ENCODE measurements around the gene LRRC4B.
A peak's percentile ranks its signal among the peaks of the same experiment; 100 is the strongest.

Gene LRRC4B

GRCh38 chr19:50480281-50481111 lies 87.7 kb downstream of the LRRC4B start:
- H3K36me3 ChIP-seq = no peaks in the 10 kb centered on the region
- TF ChIP-seq CTCF (IDR thresholded peaks at IDR 0.05; ENCODE audit: low read depth, low read length) = no peak
- no peak for DNase-seq
- H3K27me3 ChIP-seq (ENCODE audit: insufficient read depth, low read depth, severe bottlenecking) = no peaks in the 10 kb centered on the region
- no peaks in the 10 kb centered on the region for H3K9me3 ChIP-seq (ENCODE audit: severe bottlenecking)
- no peak overlapping the region for H3K27ac ChIP-seq
- no peak overlapping the region for H3K4me3 ChIP-seq (ENCODE audit: low read depth, low read length)

- Histone ChIP-seq H3K9me3 (ENCODE audit: severe bottlenecking) (no peaks in the 10 kb centered on the region), H3K27ac (no peak overlapping the region), H3K27me3 (ENCODE audit: insufficient read depth, low read depth, severe bottlenecking) (no peaks in the 10 kb centered on the region), H3K36me3 (no peaks in the 10 kb centered on the region), H3K4me3 (ENCODE audit: low read depth, low read length) (no peak overlapping the region)
- TF ChIP-seq CTCF (IDR thresholded peaks at IDR 0.05; ENCODE audit: low read depth, low read length) = no peak
- DNase-seq = no peak
Measured at GRCh38 chr19:50479761-50480251, 88.4 kb downstream of the LRRC4B start.

GRCh38 chr19:50478901-50479715 lies 89.1 kb downstream of the LRRC4B start:
- Histone ChIP-seq H3K9me3 (ENCODE audit: severe bottlenecking) (no peaks in the 10 kb centered on the region), H3K27ac (no peak overlapping the region), H3K27me3 (ENCODE audit: insufficient read depth, low read depth, severe bottlenecking) (no peaks in the 10 kb centered on the region), H3K36me3 (no peaks in the 10 kb centered on the region), H3K4me3 (ENCODE audit: low read depth, low read length) (no peak overlapping the region)
- TF ChIP-seq CTCF (IDR thresholded peaks at IDR 0.05; ENCODE audit: low read depth, low read length) = peak; percentile 99
- peak; percentile 89 for DNase-seq

GRCh38 chr19:50477751-50478515 lies 90.3 kb downstream of the LRRC4B start:
- Histone ChIP-seq H3K36me3 (no peaks in the 10 kb centered on the region), H3K9me3 (ENCODE audit: severe bottlenecking) (no peaks in the 10 kb centered on the region), H3K4me3 (ENCODE audit: low read depth, low read length) (no peak overlapping the region), H3K27ac (no peak overlapping the region), H3K27me3 (ENCODE audit: insufficient read depth, low read depth, severe bottlenecking) (no peaks in the 10 kb centered on the region)
- no peak for TF ChIP-seq CTCF (IDR thresholded peaks at IDR 0.05; ENCODE audit: low read depth, low read length)
- no peak for DNase-seq

- no peak overlapping the region for H3K4me3 ChIP-seq (ENCODE audit: low read depth, low read length)
- no peaks in the 10 kb centered on the region for H3K36me3 ChIP-seq
- no peaks in the 10 kb centered on the region for H3K9me3 ChIP-seq (ENCODE audit: severe bottlenecking)
- H3K27ac ChIP-seq = no peak overlapping the region
- no peak for DNase-seq
- TF ChIP-seq CTCF (IDR thresholded peaks at IDR 0.05; ENCODE audit: low read depth, low read length) = no peak
- no peaks in the 10 kb centered on the region for H3K27me3 ChIP-seq (ENCODE audit: insufficient read depth, low read depth, severe bottlenecking)
Measured at GRCh38 chr19:50476907-50477238, 91.4 kb downstream of the LRRC4B start.
